HG03432 (cell line): ENCODE data around the gene LINGO1.

Experiments
- ATAC-seq: cut with Tn5 transposase; IDR thresholded peaks from one replicate; pipeline ENCODE4 v1.9.1; 2021; ENCODE audit warnings: mild to moderate bottlenecking, moderate library complexity; ENCODE audit not compliant: unreplicated experiment

Gene LINGO1, protein sequence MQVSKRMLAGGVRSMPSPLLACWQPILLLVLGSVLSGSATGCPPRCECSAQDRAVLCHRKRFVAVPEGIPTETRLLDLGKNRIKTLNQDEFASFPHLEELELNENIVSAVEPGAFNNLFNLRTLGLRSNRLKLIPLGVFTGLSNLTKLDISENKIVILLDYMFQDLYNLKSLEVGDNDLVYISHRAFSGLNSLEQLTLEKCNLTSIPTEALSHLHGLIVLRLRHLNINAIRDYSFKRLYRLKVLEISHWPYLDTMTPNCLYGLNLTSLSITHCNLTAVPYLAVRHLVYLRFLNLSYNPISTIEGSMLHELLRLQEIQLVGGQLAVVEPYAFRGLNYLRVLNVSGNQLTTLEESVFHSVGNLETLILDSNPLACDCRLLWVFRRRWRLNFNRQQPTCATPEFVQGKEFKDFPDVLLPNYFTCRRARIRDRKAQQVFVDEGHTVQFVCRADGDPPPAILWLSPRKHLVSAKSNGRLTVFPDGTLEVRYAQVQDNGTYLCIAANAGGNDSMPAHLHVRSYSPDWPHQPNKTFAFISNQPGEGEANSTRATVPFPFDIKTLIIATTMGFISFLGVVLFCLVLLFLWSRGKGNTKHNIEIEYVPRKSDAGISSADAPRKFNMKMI

GRCh38 chr15:77632534-77633133 lies at the start of gene LINGO1:
Gene LINGO1 (minus strand): TSS chr15:77632912. CDS start chr15:77632315, 597 bp downstream.
- ATAC-seq: no peak

- no peak for ATAC-seq
Measured at GRCh38 chr15:77681362-77681761, 48.6 kb upstream of the LINGO1 start.

DNA sequence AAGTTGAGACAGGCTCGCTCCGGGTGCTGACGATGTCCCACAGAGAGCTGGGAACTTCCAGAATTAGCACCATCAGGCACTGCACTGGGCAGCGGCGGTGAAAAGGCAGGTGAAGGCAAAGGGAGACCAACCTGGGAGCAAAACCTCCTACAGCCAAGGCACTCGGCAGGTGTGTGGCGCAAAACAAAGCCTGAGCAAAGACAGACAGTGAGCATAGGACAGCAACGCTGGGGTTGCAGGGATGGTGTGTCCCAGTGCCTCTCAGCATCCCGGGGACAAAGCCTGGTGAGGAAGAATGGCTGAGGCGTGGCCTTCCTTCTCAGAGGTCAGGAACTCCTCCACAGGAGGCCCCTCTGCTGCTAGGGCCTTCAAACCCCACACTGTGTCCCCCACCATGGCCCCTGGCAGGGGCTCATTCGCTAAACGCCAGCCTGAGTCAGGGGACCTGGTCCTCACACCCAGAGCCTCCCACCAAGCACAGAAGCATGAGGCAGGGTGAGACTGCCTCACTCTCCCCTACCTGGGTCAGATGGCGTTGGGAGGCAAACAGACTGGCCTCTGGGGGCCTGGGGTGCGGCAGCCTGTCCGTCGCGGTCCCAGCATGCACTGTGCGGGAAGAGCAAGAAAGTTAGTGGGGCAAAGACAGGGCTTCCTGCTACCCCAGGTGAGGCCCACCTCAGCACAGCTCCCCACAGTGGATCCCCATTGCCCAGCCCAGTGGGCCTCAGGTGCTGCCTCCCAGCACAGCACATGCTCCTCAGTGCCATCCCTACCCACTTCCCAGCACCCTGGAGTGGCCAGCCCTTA lies 44.1 kb upstream of the LINGO1 start:
- ATAC-seq: no peak

GRCh38 chr15:77675806-77676415 lies 43.2 kb upstream of the LINGO1 start:
- no peak for ATAC-seq

- no peak for ATAC-seq
Measured at GRCh38 chr15:77674327-77674726, 41.6 kb upstream of the LINGO1 start.

DNA sequence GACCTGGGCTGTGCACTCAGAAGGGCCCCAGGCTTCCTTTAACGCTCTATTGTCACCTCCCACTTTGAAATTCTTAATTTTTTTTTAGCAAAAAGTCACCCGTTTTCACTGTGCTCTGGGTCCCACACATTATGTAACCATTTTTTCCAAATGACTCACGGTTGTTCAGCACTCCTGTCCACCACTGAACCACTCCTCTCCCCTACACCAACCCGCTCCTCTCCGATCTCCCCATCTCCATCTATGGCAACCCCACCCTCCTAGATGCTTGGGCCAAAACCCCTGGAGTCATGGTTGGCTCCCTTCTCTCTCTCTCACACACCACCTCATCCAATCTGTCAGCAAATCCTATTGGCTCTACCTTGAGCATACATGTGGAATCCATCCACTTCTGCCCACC lies 41.2 kb upstream of the LINGO1 start:
- ATAC-seq: no peak

GRCh38 chr15:77672135-77672534 lies 39.4 kb upstream of the LINGO1 start:
- no peak for ATAC-seq

- ATAC-seq: no peak
Measured at GRCh38 chr15:77671362-77672056, 38.8 kb upstream of the LINGO1 start.

DNA sequence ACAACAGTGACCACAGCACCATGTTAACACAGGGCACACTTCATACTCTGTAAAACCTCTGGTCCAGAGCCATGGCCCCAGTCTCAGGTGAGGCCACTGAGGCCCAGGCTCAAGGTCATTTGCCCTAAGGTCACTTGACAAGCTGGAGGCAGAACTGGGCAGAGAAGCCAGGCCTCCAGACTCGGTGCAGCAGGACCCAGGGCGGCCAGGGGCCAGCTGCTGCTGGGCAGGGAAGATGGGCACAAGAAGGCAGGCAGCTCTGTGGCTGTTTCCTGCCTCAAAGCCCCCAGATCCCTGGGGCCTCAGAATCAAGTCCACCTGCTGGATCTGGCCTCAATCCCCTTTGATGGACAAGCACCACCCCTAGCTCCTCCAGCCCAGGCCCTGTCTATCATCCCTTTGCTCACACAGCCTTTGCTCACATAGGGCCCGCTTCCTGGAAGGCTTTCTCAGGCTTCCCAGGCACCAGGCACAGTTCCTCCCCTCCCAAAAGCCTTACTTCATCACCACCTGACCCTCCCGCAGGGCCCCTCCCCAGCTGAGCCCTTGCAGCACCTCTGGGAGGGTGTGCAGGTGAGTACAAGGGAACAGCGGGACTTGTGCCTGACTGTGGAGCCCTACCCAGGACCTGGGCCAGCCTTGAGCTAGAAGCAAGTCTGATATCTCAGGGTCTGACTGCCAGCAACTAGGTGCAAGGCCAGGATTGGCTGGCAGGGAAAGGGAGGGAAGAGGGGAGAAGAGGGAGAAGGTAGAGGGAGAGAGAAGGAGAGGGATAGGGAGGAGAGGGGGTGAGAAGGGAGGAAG lies 38.0 kb upstream of the LINGO1 start:
- ATAC-seq: no peak

GRCh38 chr15:77669896-77670295 lies 37.2 kb upstream of the LINGO1 start:
- ATAC-seq: no peak

DNA sequence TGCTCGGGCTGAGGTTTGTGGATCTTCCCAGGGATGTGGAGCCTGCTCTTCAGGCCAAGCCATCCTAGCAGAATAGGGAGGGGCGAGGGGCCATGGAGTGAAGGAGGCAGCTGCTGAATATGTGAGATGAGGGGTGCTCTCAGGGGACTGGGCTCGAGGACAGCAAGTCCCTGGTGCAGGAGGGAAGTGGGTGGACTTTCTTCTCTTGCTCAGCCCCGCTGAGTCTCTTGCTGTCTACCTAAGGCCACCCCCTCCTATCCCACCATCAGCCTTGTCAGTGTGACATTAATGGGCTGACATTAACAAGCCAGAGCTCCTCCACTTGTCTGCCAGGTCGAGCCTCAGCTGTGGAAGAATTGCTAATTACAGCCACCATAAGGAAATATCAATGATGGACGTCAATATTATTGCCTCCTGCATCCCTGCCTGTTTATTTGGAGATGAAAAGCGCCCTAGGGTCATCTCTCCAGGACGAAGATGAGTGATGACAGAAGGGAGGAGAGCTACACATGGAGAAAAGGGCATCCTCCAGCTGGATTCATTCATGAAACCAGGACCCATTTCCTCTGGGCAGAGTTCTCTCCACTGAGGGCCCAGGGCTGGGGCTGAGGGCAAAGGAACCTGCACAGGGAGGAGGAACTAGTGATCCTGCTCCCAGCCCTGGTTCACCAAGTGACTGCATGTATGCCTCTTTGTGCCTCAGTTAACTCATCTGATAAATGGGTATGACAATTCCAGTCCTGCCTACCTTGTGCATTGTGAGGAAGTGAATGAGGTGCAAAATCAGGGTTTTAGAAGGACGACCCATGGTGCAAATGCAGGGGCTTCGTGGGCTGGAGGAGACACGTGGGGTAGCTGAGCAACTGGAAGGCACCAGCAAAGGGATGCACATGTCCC lies 34.9 kb upstream of the LINGO1 start:
- ATAC-seq: no peak

GRCh38 chr15:77666296-77666660 lies 33.6 kb upstream of the LINGO1 start:
- ATAC-seq: no peak

DNA sequence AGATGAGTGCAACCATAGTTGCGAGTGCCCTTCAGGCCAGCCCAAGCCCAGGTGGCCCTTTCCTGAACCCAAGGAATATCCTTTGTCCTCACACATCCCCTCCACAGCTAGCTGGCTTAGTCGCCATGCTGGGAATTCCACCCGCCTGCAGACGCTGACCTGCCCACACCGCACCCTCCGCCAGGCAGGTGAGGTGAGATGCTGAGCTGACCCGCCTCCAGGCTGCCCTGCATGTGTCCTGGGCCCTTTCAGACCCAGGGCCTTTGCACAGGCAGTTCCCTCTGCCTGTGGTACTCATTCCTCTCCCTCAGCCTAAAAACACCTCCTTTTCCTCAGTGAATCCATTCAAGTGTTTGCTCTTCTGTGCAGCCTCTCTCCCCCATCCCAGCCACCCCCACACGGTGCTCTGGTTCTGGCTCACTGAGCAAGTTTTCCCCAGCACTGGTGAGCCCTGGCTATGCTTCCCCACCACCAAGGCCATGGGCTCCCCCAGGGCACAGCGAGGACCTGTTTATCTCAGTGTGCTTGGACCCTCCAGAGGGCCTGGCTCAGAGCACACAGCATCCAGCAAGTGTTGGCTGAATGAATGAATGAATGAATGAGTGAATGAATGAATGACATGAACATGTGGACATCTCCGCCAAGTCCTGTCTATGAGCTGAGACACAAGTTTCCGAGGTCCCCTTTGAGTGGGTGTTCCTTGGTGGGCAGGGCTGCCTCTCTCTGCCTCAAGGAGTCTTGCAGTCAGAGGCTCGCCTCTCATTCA lies 33.0 kb upstream of the LINGO1 start:
- no peak for ATAC-seq

GRCh38 chr15:77664428-77664827 lies 31.7 kb upstream of the LINGO1 start:
- ATAC-seq: no peak

- ATAC-seq: no peak
Measured at GRCh38 chr15:77663256-77663655, 30.5 kb upstream of the LINGO1 start.

DNA sequence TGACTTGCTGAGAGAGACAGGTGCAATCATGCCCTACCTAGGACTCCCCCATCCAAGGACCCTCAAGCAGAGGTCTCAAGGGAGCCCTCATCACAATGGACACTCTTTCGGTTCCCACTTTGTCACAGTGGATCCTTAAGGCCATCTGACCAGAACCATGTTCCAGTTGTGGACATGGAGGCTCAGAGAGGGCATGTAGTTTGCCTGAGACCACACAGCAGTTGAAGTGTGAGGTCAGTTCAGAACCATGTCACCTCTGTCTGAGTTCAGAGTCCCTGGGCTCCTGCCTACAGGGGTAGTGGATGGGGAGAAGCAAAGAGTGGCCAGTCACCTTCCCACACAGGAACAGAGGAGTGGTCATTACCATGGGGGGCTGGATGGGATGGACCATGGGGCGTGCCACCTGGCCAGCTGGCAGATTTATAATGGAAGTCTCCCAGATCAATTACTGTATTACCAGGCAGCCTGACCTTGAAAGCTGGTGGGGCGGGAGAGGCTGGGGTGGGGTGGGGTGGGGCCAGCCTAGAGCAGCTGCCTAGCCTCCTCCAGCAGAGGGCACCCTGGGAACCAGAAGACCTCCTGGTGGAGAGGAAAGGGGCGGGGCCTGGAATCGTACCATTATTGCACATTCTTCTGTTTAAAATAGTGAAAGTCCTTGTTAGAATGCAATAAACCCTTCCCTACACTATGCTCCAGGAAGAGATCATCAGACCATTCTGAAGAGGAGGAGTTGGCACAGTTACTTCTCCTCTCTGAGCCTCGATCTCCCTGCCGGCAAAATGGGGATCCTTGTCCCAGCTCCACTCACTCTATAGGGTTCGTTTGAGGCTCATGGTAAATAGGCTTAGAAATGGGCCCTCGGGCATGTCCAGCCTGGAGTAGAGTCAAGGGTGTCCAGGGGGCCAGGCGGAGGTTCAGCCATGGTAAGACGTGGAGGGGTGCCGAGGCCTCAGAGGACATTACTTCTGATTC lies 26.9 kb upstream of the LINGO1 start:
- ATAC-seq: no peak

DNA sequence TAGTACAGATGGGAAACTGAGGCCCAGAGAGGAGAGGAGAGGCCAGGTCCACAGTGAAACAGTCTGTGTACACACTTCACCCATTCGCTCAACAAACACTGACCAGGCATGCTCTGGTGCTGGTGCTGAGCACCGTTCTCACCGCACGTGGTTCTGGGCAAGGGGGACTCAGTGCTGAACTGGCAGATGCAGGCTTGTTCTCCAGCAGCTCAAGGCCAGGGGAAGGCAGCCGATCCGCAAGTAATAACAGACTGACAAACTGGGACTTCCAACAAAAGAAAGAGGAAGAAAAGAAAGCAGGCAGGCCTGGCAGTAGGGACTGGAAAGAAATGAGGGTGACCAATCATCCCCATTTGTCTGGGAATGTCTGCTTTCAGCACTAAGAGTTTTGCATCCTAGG lies 25.6 kb upstream of the LINGO1 start:
- ATAC-seq: no peak
